Memory B cell (primary cell): ENCODE results near the gene C2CD4D.
A peak's percentile ranks its signal among the peaks of the same experiment; 100 is the strongest.

ENCODE experiments used
- ATAC-seq: fragments of 150-1000 bp; cut with Tn5 transposase; 2 replicates; pipeline ENCODE4 v1.10.0; 2021; ENCODE audit warnings: low read depth, mild to moderate bottlenecking, moderate library complexity
- DNase-seq, 2 donors: peaks; one replicate each; pipeline ENCODE4 v3.0.0; 2022; ENCODE audit warnings: low spot score in 2 of 2
- H3K27ac Mint-ChIP-seq: one replicate; pipeline ENCODE4 v1.8.0; 2022; ENCODE audit warnings: mild to moderate bottlenecking, moderate library complexity, mixed read lengths
- H3K27me3 Mint-ChIP-seq: one replicate; pipeline ENCODE4 v1.8.0; 2022; ENCODE audit warnings: mixed read lengths
- H3K36me3 Mint-ChIP-seq: one replicate; pipeline ENCODE4 v1.8.0; 2022; ENCODE audit warnings: mild to moderate bottlenecking, mixed read lengths
- H3K4me1 Mint-ChIP-seq: one replicate; pipeline ENCODE4 v1.8.0; 2022; ENCODE audit warnings: mixed read lengths
- H3K4me3 Mint-ChIP-seq: one replicate; pipeline ENCODE4 v1.8.0; 2022; ENCODE audit warnings: mild to moderate bottlenecking, moderate library complexity, mixed read lengths
- H3K9me3 Mint-ChIP-seq: one replicate; pipeline ENCODE4 v1.8.0; 2022; ENCODE audit warnings: mixed read lengths

C2CD4D gene

DNA sequence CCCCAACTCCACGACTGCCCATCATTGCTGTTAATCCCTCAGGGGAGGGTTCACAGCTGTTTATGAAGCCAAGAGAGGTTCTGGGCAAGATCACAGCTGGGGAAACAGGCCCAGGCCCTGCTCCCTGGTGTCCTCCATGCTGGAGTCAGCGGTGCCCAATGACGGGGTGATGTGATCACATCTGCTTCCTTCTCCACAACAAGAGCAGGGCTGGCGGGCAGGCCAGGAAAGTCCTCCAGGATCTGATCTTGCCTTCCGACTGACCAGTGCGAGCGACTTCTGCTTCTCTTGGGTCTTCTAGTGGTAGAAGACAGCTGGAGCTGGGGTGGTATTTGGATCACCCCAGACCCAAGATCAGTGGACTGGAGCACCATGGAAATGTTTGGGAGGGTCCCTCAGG, 33.5 kb downstream of the C2CD4D start:
- no peaks in the 10 kb centered on the region for H3K9me3 Mint-ChIP-seq

DNA sequence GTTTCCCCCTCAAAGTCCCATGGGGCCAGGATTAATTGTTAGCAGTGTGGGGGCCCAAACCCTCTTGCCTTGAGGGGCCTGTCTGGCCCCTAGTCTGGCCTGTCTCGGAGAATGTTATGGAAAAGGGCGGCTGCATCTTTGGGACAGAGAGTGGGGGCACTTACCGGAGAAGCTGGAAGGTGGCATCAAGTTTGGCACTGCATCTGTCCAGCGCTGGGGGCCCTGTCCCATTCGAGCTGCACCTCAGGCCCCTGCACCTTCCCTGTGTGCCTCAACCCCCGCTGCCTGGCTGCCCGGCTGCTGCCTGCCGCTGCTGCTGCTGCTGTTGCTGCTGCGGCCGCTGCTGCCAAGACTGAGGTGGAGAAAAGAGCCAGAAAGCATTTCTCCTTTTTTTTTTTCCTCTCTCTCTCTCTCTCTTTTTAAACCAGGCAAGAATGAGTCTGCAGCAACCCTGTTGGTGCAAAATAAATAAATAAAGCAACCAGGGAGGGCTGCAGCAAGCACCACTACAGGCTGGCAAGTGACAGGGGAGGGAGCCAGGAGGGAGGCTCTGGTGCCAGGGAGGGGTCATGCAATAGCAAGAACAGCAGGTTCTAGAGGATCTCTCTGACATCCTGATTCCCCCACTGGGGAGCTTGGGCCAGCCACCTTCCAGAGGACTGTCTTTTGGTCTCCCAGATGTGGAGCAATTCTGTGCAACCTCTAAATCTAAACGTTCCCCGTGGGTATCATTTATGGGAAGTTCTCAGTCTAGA, 34.4 kb downstream of the C2CD4D start, which contains the start of gene LINGO4:
LINGO4 (minus strand) TSS at position 354 of the 755 bp plus-strand sequence. CDS start 2,715 bp downstream, outside the sequence.
- no peak within 1 kb of the TSS for H3K4me3 Mint-ChIP-seq
- no peak for DNase-seq
- peaks cover 6% of the 10 kb centered on the region for H3K4me1 Mint-ChIP-seq
- peaks cover 5% of the 10 kb centered on the region for H3K27me3 Mint-ChIP-seq
- ATAC-seq = no peak
- H3K9me3 Mint-ChIP-seq = no peaks in the 10 kb centered on the region
- H3K36me3 Mint-ChIP-seq = no peaks in the 10 kb centered on the region
- H3K27ac Mint-ChIP-seq = no peak within 1 kb of the TSS

More for the DNA sequence above, 33.5 kb downstream of the C2CD4D start:
- Mint-ChIP-seq H3K4me3 (no peak overlapping the region), H3K27ac (no peak overlapping the region), H3K4me1 (peaks cover 6% of the 10 kb centered on the region), H3K27me3 (peaks cover 2% of the 10 kb centered on the region), H3K36me3 (no peaks in the 10 kb centered on the region)
- ATAC-seq = no peak
- no peak for DNase-seq

DNA sequence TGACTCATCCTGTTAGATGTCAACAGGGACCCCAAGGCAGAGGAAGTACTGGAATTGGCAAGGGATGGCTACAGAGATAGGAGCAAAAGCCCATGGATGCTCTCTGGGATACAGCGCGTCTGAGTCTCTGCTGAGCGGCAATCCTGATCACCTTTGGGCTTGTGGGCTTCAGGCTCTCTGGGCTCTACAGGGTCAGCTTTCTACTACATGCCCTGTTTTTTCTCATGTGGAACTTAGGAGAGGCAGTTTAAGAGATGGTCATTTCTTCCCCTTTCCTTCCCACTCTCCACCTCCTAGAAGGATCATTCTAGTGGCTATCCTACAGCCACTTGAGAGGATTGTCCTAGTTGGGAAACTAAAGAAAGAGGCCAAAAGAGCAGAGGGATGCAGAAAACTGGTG, 35.7 kb downstream of the C2CD4D start:
- Mint-ChIP-seq H3K36me3 (peaks cover 2% of the 10 kb centered on the region), H3K9me3 (no peaks in the 10 kb centered on the region), H3K27me3 (peaks cover 9% of the 10 kb centered on the region), H3K27ac (no peak overlapping the region), H3K4me1 (peaks cover 6% of the 10 kb centered on the region), H3K4me3 (no peak overlapping the region)
- no peak for DNase-seq
- ATAC-seq = no peak

DNA sequence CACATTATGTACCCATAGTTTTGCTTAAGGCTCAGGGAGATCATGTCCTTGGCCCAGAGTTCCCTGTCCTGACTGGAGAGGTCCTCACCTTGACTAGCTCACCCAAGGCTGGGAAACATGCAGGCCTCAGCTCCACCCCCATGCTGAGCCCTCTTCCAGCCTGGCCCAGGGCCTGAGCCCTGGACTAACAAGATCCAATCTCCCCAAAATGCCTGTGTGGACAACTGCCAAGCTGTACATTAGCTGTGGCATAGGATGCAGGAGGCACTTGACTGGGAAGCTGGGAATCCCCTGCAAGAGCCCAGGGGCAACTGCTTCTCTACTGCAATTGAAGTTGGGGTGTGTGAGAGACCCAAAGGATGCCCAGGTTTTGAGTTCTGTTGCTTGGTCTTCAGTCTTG, 36.5 kb downstream of the C2CD4D start:
- no peak overlapping the region for H3K27ac Mint-ChIP-seq
- H3K4me3 Mint-ChIP-seq = no peak overlapping the region
- no peak for ATAC-seq
- H3K36me3 Mint-ChIP-seq = peaks cover 2% of the 10 kb centered on the region
- peaks cover 6% of the 10 kb centered on the region for H3K4me1 Mint-ChIP-seq
- no peaks in the 10 kb centered on the region for H3K9me3 Mint-ChIP-seq
- H3K27me3 Mint-ChIP-seq = peaks cover 8% of the 10 kb centered on the region
- DNase-seq = no peak

DNA sequence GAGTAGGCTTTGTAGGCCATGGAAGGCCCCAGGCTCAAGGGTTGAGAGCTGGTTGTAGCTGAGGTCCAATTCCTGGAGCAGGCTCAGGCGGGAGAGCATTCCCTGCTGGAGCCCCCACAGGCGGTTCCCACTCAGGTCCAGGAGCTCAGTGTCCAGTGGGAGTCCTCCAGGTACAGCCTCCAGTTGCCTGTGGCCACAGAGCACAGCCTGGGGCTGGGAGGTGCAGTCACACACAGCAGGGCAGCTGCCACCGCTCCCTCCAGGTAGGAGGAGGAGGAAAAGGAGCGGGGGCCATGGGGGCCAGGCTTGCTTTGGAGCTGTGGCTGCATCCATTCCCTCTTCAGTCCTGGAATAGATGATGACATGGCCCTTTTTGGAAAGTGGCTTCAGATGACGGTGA, 37.2 kb downstream of the C2CD4D start:
- DNase-seq (no peak), ATAC-seq (no peak)
- Mint-ChIP-seq H3K27ac (no peak overlapping the region), H3K36me3 (peaks cover 2% of the 10 kb centered on the region), H3K9me3 (no peaks in the 10 kb centered on the region), H3K27me3 (peaks cover 8% of the 10 kb centered on the region), H3K4me1 (no peaks in the 10 kb centered on the region), H3K4me3 (no peak overlapping the region)

DNA sequence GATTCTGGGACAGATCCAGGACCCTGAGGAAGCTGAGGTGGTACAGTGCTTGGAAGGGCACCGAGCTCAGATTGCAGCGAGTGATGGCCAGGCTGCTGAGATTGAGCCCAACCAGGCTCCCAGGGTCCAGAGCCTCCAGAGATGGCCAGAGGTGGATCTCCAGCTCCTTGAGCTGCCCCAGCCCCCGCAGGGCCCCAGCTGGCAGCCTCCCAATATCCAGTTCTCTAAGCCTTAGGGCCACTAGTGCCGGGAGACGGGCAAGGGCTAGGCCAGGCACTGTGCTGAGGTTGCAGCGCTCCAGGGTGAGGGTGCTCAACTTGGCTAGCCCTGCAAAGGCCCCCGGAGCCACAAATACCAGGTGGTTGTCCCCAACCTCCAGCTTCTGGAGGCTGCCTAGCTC, 37.8 kb downstream of the C2CD4D start:
- Mint-ChIP-seq H3K36me3 (peaks cover 2% of the 10 kb centered on the region), H3K27me3 (peaks cover 8% of the 10 kb centered on the region), H3K9me3 (no peaks in the 10 kb centered on the region), H3K27ac (no peak overlapping the region), H3K4me1 (no peaks in the 10 kb centered on the region), H3K4me3 (no peak overlapping the region)
- ATAC-seq = no peak
- DNase-seq = no peak

DNA sequence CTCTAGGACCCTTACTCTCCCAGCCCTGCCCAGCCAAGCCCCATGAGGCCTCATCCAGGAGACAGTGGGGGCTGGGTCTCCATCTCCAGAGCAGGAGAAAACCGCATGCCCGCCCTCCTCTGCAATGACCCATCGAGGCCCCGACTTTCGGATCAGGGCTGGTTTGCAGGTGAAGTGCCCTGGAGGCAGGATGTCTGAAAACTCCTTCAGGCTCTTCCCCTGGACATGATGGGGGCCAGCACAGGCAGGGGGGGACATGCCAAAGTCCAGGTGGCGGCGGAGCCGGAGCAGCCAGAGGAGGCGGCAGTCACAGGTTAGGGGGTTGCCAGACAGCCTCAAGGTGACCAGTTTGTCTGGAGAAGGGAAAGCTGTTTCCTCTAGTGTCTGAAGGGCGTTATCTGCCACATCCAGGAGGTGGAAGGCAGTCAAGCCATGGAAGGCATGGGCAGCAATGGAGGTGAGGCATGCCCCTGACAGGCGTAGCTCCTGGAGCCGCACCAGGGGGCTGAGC, 38.3 kb downstream of the C2CD4D start:
- no peaks in the 10 kb centered on the region for H3K4me1 Mint-ChIP-seq
- H3K9me3 Mint-ChIP-seq = no peaks in the 10 kb centered on the region
- ATAC-seq (no peak), DNase-seq (no peak)
- peaks cover 2% of the 10 kb centered on the region for H3K36me3 Mint-ChIP-seq
- peaks cover 8% of the 10 kb centered on the region for H3K27me3 Mint-ChIP-seq
- H3K4me3 Mint-ChIP-seq = no peak overlapping the region
- no peak overlapping the region for H3K27ac Mint-ChIP-seq

DNA sequence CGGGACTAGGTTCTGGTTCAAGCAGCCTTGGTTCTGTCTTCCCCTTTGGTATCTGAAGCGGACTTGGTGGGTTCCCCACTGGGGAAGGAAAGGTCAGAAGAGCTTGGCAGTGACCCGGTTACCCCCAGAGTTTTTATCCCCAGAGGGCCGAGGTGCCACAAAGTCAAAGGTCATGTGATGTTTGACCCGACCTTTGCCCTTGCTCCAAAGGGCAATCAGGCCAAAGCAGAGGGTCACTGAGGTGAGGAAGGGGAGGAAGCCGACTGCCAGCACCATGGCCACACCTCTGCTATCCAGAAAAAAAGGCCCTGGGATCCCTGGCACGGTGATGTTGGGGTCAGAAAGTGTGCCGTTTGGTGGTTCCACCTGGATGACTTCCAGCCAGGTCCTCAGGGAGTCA, 38.8 kb downstream of the C2CD4D start:
- H3K27ac Mint-ChIP-seq = no peak overlapping the region
- H3K9me3 Mint-ChIP-seq = no peaks in the 10 kb centered on the region
- ATAC-seq (no peak), DNase-seq (no peak)
- peaks cover 2% of the 10 kb centered on the region for H3K36me3 Mint-ChIP-seq
- no peak overlapping the region for H3K4me3 Mint-ChIP-seq
- no peaks in the 10 kb centered on the region for H3K4me1 Mint-ChIP-seq
- H3K27me3 Mint-ChIP-seq = peaks cover 8% of the 10 kb centered on the region

DNA sequence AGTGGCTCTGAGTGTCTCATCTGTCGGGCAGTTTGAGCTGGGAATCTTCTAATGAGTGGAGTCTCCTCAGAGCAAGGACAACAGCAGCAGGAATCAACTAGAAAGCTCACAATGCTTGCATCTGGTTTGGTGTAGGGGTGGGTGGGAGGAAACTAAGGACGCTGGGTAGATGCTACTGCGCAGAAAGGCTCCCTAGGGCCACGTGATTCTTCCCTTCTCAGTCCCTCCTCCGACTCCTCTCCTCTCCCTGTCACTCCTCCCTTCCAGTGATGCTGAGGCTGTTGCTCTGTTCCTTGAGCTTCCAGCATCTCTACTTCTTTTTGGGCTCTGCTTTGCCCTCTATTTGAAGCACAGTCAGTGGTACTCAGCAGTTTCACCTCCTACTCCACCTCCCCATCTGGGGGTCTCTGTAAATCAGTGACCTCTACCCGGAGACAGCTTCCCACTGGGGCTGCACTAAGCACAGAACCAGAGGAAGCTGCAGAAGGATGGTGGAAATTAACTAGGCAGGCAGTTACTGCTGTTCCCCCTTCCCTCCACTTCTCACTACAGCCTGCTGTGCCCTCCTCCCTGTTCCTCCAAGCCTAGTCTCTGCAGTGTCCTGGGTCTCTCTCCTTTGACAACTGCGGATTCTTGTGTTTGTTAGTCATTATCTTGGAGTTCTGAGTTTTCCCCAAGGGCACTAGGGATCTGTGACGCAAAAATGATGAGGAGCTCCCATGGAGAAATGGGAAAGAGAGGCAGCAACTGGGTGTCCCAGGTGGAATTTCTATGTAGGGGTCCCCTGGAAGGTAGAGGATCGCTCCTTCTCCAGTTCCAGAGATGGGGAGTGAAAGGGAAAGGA, 40.2 kb downstream of the C2CD4D start:
- DNase-seq = no peak
- no peak overlapping the region for H3K4me3 Mint-ChIP-seq
- no peaks in the 10 kb centered on the region for H3K4me1 Mint-ChIP-seq
- peaks cover 8% of the 10 kb centered on the region for H3K27me3 Mint-ChIP-seq
- H3K36me3 Mint-ChIP-seq = peaks cover 3% of the 10 kb centered on the region
- no peak overlapping the region for H3K27ac Mint-ChIP-seq
- no peak for ATAC-seq
- H3K9me3 Mint-ChIP-seq = no peaks in the 10 kb centered on the region

DNA sequence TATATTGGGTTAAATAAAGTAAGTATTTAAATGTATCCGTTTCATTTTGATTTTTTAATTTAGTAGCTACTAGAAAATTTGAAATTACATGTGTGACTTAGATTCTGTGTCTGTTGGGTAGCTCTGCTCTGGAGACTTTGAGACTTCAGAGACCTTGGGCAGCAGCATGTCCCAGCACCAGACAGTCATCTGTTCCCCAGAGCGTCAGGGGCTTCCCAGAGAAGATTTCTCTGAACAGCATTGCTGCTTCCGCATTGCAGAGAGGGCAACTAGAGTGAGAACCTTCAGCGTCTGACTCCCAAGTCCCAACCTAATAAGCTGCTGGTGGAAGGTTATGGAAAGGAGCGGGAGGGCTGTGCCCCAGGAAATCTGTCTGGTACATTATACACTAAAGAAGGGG, 41.0 kb downstream of the C2CD4D start:
- Mint-ChIP-seq H3K4me3 (no peak overlapping the region), H3K27ac (no peak overlapping the region), H3K27me3 (peaks cover 8% of the 10 kb centered on the region), H3K36me3 (peaks cover 6% of the 10 kb centered on the region), H3K9me3 (no peaks in the 10 kb centered on the region), H3K4me1 (no peaks in the 10 kb centered on the region)
- DNase-seq = no peak
- ATAC-seq = no peak

DNA sequence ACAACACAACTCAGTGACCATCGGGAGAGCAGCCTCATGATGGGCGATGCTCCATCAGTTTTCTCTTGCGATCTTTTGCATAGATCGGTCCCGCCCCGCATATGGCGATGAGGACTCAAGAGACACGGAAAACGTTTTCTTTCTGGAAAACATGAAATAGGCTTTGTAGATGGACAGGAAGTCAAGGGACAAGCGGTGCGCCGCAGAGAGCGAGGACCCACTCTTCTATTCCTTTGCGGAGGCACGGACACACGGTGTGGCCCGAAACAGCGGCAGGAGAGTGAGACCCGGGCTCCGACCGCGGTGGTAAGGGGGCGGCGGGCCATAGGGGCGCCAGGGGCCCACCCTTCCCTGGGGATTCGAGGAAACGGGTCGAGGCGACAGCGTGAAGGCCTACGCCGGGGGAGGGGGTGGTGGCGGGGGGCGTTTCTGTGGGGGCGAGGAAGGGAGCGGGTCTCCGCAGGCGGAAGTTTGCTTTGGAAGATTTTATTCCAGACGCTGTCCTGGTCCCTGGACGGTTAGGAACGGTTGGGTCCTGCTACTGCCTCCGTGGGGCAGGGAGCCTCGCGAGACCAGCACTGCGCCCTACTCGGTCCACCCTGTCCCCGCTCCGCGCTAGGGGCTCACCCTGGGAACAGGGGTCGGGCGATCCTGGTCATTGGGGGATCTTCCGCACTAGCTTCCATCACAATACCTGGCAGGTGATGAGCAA, 48.5 kb downstream of the C2CD4D start:
- ATAC-seq (no peak), DNase-seq (no peak)
- Mint-ChIP-seq H3K36me3 (peaks cover 3% of the 10 kb centered on the region), H3K4me3 (peak overlapping the region; percentile 95), H3K27me3 (no peaks in the 10 kb centered on the region), H3K27ac (peak overlapping the region; percentile 91), H3K9me3 (no peaks in the 10 kb centered on the region), H3K4me1 (peaks cover 7% of the 10 kb centered on the region)

DNA sequence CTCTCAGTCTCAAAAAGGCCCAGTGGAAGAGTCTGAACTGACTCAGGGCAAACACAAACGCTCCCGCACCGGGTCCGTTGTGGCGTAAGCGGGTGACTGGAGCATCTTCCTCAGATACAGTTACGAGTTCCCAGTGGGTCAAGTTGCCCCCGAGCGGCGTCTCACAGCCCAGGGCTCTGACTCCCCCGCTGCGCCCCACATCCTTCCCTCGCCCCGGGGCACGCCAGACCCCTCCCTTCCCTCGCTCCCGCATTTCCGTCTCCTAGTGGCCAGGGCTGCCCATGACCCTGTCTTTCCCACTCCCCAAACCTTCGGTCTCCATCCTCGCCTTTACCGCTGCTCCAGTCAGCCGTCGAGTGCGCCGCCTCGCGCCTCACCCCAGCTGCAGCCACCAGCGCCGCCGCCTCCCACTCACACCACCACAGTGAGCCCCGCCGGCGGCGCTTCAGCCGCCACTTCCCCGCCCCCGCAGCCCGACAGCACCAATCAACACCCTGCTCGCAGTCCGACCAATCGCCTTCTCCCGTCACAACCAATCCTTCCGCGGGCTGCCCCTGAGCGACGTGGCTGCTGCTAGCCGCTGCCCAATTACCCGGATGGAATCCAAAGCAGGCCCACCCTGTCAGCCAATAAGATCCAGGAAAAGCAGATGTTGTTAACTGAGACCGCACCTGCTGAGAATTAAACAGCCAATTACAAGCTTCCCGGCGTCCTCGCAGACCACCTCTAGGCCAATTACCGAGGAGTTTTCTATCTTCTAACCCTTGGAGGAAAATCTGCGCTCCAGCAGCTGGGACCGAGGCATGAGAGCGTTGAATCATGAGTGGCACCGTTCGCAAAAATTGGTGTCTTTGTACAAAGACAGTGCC, 49.3 kb downstream of the C2CD4D start, which contains the start of gene TDRKH:
TDRKH (minus strand) TSS at position 430 of the 869 bp plus-strand sequence. CDS start 7,478 bp downstream, outside the sequence.
- DNase-seq (peak; percentile 88 to 96), ATAC-seq (peak; percentile 91)
- peaks cover 7% of the 10 kb centered on the region for H3K4me1 Mint-ChIP-seq
- no peaks in the 10 kb centered on the region for H3K9me3 Mint-ChIP-seq
- peak within 1 kb of the TSS; percentile 91 for H3K27ac Mint-ChIP-seq
- no peaks in the 10 kb centered on the region for H3K27me3 Mint-ChIP-seq
- peak within 1 kb of the TSS; percentile 95 for H3K4me3 Mint-ChIP-seq
- peaks cover 3% of the 10 kb centered on the region for H3K36me3 Mint-ChIP-seq
